Testis (tissue), 3 donors: Measurements from ENCODE around the gene AHDC1. TPM values are rescaled to one million over a fixed set of nuclear protein-coding genes. Genes with fewer than 3 reads are reported as not detected.

Source experiments
- DNase-seq: peaks from one replicate; pipeline ENCODE4 v3.0.0-alpha.2; 2019
- H3K27ac ChIP-seq, 2 donors: fragments of 200-600 bp; sonication (generic); one replicate each; pipeline ENCODE4 v1.5.1; 2019
- H3K27me3 ChIP-seq: fragments of 200-600 bp; sonication (generic); one replicate; pipeline ENCODE4 v1.5.1; 2019
- H3K36me3 ChIP-seq: fragments of 200-600 bp; sonication (generic); one replicate; pipeline ENCODE4 v1.5.1; 2017; ENCODE audit warnings: low read depth; ENCODE audit errors: missing control alignments
- H3K4me1 ChIP-seq: fragments of 200-600 bp; sonication (generic); one replicate; pipeline ENCODE4 v1.5.1; 2019
- H3K4me3 ChIP-seq, 2 donors: fragments of 200-600 bp; sonication (generic); one replicate each; pipeline ENCODE4 v1.5.1; 2017 to 2019
- H3K9me3 ChIP-seq: fragments of 200-600 bp; sonication (generic); one replicate; pipeline ENCODE4 v1.5.1; 2017
- POLR2A ChIP-seq: fragments of 450-650 bp; IDR thresholded peaks from one replicate; pipeline ENCODE4 v1.6.1; 2017; ENCODE audit warnings: antibody characterized with exemption, mild to moderate bottlenecking, moderate library complexity
- WGBS, 2 donors: methylation state at CpG; one replicate each; pipeline ENCODE4 v1.1.5; 2018; 5-methylcytosine and 5-hydroxymethylcytosine counted together
- intact Hi-C: fragments of 100-400 bp; cut with DNase I; formaldehyde crosslinking; loops from one replicate; pipeline ENCODE4 v1.15.1; 2023; ENCODE audit warnings: low total_unique reads
- polyA plus RNA-seq: library from polyadenylated mRNA; stranded (reverse); fragments of 350-450 nt; fragmentation: Illumina TruSeq; extraction: RNeasy Lipid Tissue Mini Kit (QIAGEN cat#74804); gene quantifications from one replicate; pipeline ENCODE4 v1.2.3, GENCODE V29; 2014; ENCODE audit warnings: low read depth, low replicate concordance; ENCODE audit not compliant: insufficient read depth
- total RNA-seq, 2 donors: library from RNA; depleted of rRNA; stranded (reverse); fragments of >200 nt; gene quantifications; one replicate each; pipeline ENCODE4 v1.2.3, GENCODE V29; 2016
- TF ChIP-seq, protein P1 (sequence below), 3 experiments: fragments of 450-650 bp in 2 of 3; fragments of 200-600 bp in 1 of 3; sonication (generic) in 1 of 3; IDR thresholded peaks; one replicate each; pipeline ENCODE4 v1.5.1; 2016 to 2019; ENCODE audit warnings: antibody characterized with exemption in 3 of 3, mild to moderate bottlenecking in 2 of 3, moderate library complexity in 1 of 3

Gene AHDC1
- total and polyA plus RNA-seq, 3 donors from 2014 or later: 32.5 to 86.8 (median 73.7) TPM

DNA sequence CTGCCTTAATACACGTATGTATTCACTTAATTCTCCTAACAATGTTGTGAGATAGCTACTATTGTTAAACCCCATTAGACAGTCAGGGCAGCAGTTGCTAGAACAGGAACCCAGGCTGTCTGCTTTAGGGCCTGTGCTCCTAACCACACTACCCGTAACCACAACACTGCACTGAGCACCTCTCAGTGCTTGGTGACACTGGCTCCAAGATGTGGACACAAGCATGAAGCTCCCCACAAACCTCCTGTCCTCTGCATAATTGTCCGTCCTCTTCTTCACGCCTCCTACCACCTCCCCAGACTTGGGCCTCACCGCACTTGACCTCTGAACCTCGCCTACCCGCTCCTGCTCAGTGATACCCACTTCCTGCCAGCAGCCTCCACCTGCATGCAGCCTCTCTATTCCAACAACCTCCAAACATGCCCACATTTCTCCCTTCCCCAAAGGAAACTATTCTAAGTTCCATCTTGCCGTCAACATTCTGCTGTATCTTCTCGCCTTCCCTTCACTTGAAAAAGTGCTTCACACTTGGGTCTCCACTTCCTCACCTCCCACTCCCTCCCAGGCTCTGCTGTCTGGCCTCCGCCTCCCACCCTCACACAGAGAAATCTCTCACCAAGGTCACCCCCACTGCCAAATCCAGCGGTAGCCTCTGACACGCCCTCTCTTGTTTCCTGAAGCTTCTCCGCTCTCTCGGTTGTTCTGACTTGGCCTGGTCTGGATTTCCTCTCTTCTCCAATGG lies 14.6 kb upstream of the AHDC1 start:
- no peak for DNase-seq
- Histone ChIP-seq H3K4me1 (peaks cover 6% of the 10 kb centered on the region), H3K27ac (no peak overlapping the region), H3K27me3 (no peaks in the 10 kb centered on the region), H3K4me3 (no peak overlapping the region), H3K9me3 (no peaks in the 10 kb centered on the region), H3K36me3 (no peaks in the 10 kb centered on the region)
- intact Hi-C loops: loop anchor here (10.0 kb wide), 1 partner anchor 46 kb away; no protein-coding TSS in a partner anchor
- no peak for TF ChIP-seq POLR2A
- TF ChIP-seq, protein P1, sequence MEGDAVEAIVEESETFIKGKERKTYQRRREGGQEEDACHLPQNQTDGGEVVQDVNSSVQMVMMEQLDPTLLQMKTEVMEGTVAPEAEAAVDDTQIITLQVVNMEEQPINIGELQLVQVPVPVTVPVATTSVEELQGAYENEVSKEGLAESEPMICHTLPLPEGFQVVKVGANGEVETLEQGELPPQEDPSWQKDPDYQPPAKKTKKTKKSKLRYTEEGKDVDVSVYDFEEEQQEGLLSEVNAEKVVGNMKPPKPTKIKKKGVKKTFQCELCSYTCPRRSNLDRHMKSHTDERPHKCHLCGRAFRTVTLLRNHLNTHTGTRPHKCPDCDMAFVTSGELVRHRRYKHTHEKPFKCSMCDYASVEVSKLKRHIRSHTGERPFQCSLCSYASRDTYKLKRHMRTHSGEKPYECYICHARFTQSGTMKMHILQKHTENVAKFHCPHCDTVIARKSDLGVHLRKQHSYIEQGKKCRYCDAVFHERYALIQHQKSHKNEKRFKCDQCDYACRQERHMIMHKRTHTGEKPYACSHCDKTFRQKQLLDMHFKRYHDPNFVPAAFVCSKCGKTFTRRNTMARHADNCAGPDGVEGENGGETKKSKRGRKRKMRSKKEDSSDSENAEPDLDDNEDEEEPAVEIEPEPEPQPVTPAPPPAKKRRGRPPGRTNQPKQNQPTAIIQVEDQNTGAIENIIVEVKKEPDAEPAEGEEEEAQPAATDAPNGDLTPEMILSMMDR (IDR thresholded peaks at IDR 0.05): no peak
- WGBS, 2 donors: 65 to 78% methylated on average over 14 of the region's 14 CpGs

DNA sequence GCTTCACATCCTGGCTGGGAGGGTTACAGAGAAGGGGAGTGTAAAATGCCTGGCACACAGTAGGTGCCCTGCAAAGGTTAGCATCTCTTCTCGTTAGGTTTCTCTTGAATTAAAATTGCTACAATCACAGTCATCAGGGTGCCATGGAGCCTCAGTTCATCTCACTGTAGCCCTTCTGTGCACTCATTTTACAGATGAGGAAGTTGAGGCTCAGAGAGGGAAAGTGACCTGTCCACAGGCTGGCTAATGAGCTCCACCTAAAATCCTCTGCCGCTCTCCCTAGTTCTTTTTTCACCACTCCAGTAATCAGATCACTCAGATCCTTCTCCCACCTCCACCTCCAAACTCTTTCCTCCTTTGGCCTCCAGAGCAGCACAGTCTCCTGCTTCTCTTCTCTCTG lies 13.5 kb upstream of the AHDC1 start:
- no peak for DNase-seq
- intact Hi-C loops: loop anchor here (10.0 kb wide), 1 partner anchor 47 kb away; no protein-coding TSS in a partner anchor
- Histone ChIP-seq H3K4me3 (no peak overlapping the region), H3K27me3 (no peaks in the 10 kb centered on the region), H3K9me3 (no peaks in the 10 kb centered on the region), H3K36me3 (no peaks in the 10 kb centered on the region), H3K4me1 (peaks cover 6% of the 10 kb centered on the region), H3K27ac (no peak overlapping the region)
- 88 to 89% methylated on average over 2 of the region's 2 CpGs for WGBS, 2 donors
- TF ChIP-seq POLR2A: no peak
- TF ChIP-seq, protein P1 (IDR thresholded peaks at IDR 0.05): no peak

DNA sequence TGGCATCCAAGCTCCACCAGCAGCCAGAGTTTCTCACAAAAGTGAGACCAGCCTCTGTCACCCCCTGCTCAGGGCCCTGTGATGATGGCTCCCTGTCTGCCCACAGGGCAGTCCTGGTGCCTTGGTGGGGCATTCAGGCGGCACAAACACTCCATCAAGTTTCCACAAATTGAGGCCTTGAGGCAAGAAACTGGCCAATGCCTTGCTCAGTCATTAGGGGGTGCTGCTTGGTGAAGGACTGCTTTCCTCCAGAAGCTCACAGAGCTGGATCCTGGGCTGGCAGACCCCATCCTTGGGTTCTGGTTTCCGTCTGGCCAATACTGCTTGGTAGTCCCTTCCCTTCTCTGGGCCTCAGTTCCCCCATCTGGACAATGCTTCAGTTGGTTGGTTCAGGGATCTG lies 12.5 kb upstream of the AHDC1 start:
- Histone ChIP-seq H3K36me3 (no peaks in the 10 kb centered on the region), H3K27me3 (no peaks in the 10 kb centered on the region), H3K27ac (no peak overlapping the region), H3K4me3 (no peak overlapping the region), H3K4me1 (peaks cover 3% of the 10 kb centered on the region), H3K9me3 (no peaks in the 10 kb centered on the region)
- intact Hi-C loops: loop anchor here (10.0 kb wide), 1 partner anchor 48 kb away; no protein-coding TSS in a partner anchor
- no peak for DNase-seq
- 88 to 94% methylated on average over 2 of the region's 2 CpGs for whole genome bisulfite sequencing, 2 donors
- TF ChIP-seq, protein P1 (IDR thresholded peaks at IDR 0.05): peak in 1 of 3 experiments; percentile 9
- TF ChIP-seq POLR2A: no peak

DNA sequence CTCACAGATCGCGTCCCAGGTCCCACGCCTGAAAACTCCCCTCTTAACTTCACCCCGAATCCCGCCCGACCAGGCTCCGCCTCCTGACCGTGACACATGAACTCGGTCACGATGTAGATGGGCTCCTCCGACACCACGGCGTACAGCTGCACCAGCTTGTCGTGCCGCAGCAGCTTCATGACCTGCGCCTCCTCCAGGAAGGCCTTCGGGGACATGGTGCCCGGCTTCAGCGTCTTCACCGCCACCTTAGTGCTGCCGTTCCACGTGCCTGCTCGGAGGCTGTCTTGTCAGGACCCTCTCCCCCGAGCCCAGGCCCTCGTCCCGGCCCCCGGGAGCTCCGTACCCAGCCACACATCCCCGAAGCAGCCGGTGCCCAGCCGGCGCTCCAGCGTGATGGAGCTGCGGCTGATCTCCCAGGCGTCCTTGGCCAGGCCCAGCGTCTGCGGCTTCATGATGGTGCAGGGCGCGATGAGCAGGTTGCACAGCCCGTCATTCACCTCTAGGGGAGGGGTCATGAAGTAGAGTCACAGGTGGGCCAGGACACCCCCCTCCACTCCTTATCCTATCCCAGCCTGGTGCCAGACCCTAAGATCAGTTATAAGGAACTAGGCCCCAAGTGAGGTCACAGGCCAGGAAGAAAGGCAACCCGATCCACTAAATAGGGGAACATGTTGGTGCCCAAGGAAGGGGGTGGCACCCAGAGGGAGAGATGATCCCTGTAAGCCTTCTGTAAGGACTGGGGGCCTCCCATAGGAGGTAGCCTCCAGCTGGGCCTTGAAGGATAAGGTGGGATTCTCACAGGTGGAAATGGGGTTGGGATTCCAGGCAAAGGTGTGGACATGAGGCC lies 11.6 kb upstream of the AHDC1 start:
- 55 to 73% methylated on average over 32 to 41 of the region's 41 CpGs for WGBS, 2 donors
- DNase-seq: no peak
- Histone ChIP-seq H3K9me3 (no peaks in the 10 kb centered on the region), H3K27me3 (no peaks in the 10 kb centered on the region), H3K4me3 (peak overlapping the region in 1 of 2 donors; percentile 17), H3K27ac (no peak overlapping the region), H3K36me3 (no peaks in the 10 kb centered on the region), H3K4me1 (peaks cover 3% of the 10 kb centered on the region)
- TF ChIP-seq POLR2A: no peak
- TF ChIP-seq, protein P1 (IDR thresholded peaks at IDR 0.05): no peak
- intact Hi-C loops: loop anchor here (10.0 kb wide), 1 partner anchor 49 kb away; no protein-coding TSS in a partner anchor
